H1 (cell line): Measurements from ENCODE around the gene MASTL. TPM values are rescaled to one million over a fixed set of nuclear protein-coding genes. Genes with fewer than 3 reads are reported as not detected.

Experiments
- CTCF ChIA-PET: fragments of 300-600 bp; sonication (Branson Sonifier 250); formaldehyde crosslinking; loops from one replicate; lab custom pipeline; 2021; ENCODE audit not compliant: partially characterized antibody; lab: Charles Lee
- POLR2A ChIA-PET: fragments of 300-600 bp; sonication (Branson Sonifier 250); formaldehyde crosslinking; loops from one replicate; lab custom pipeline; 2021; ENCODE audit warnings: inconsistent platforms; ENCODE audit not compliant: partially characterized antibody; lab: Charles Lee
- DNase-seq, 2 experiments: peaks; one replicate each; pipeline versions ENCODE4 v3.0.0 to v3.0.0-alpha.2; 2010 to 2022; ENCODE audit warnings: low spot score in 2 of 2, low read depth in 1 of 2, mixed read lengths in 1 of 2
- FAIRE-seq: peaks from 2 replicates; lab custom pipeline; 2011; peaks lifted over from hg19 to GRCh38; lab: Jason Lieb, UNC
- H2AFZ ChIP-seq: 2 replicates; pipeline ENCODE4 v1.8.1; 2012; ENCODE audit warnings: low read length, inconsistent platforms
- H2AK5ac ChIP-seq: 2 replicates; pipeline ENCODE4 v1.6.1; 2013; ENCODE audit warnings: low read depth, low read length
- H2BK120ac ChIP-seq: replicated peaks from 2 replicates; pipeline ENCODE3; 2013; ENCODE audit warnings: low read depth, low read length, inconsistent platforms
- H2BK12ac ChIP-seq: 2 replicates; pipeline ENCODE4 v1.6.1; 2013; ENCODE audit warnings: low read depth, low read length
- H2BK15ac ChIP-seq: 2 replicates; pipeline ENCODE4 v1.6.1; 2013; ENCODE audit warnings: low read length
- H2BK20ac ChIP-seq: 2 replicates; pipeline ENCODE4 v1.6.1; 2013; ENCODE audit warnings: low read length
- H2BK5ac ChIP-seq: 2 replicates; pipeline ENCODE4 v1.6.1; 2013; ENCODE audit warnings: low read depth, low read length
- H3K14ac ChIP-seq: 2 replicates; pipeline ENCODE4 v1.6.1; 2013; ENCODE audit warnings: inconsistent platforms; ENCODE audit not compliant: insufficient read length
- H3K18ac ChIP-seq: 2 replicates; pipeline ENCODE4 v1.6.1; 2013; ENCODE audit warnings: low read length; ENCODE audit errors: extremely low read depth
- H3K23ac ChIP-seq: 2 replicates; pipeline ENCODE4 v1.6.1; 2013; ENCODE audit warnings: inconsistent platforms; ENCODE audit not compliant: insufficient read length
- H3K23me2 ChIP-seq: 2 replicates; pipeline ENCODE4 v1.6.1; 2013; ENCODE audit warnings: low read depth, low read length
- H3K27ac ChIP-seq: 2 replicates; pipeline ENCODE4 v1.6.1; 2011; ENCODE audit warnings: low read depth, low read length, inconsistent platforms
- H3K27me3 ChIP-seq, 4 experiments: replicated peaks in 1 of 4; 1 replicate in 1 of 4; 2 replicates in 3 of 4; pipeline versions ENCODE4 v1.6.1 to v1.8.1; 2011 to 2013; ENCODE audit warnings: low read length in 3 of 4, mild to moderate bottlenecking in 3 of 4, inconsistent platforms in 2 of 4, mixed read lengths in 2 of 4, moderate library complexity in 1 of 4; ENCODE audit not compliant: control insufficient read depth in 3 of 4, insufficient read depth in 3 of 4; ENCODE audit errors: extremely low read depth in 1 of 4
- H3K36me3 ChIP-seq, 4 experiments: 2 replicates each; pipeline versions ENCODE4 v1.6.1 to v1.8.1; 2011 to 2013; ENCODE audit warnings: mild to moderate bottlenecking in 4 of 4, low read length in 3 of 4, moderate library complexity in 2 of 4, control low read depth in 1 of 4, inconsistent platforms in 1 of 4; ENCODE audit not compliant: insufficient read depth in 4 of 4, control insufficient read depth in 2 of 4
- H3K4ac ChIP-seq: replicated peaks from 2 replicates; pipeline ENCODE3; 2013; ENCODE audit warnings: low read length, low read depth, mixed read lengths, inconsistent platforms; ENCODE audit not compliant: insufficient read length
- H3K4me1 ChIP-seq, 4 experiments: replicated peaks in 1 of 4; 1 replicate in 1 of 4; 2 replicates in 3 of 4; pipeline versions ENCODE4 v1.6.1 to v1.8.1; 2011 to 2013; ENCODE audit warnings: low read length in 3 of 4, inconsistent platforms in 2 of 4, mixed read lengths in 1 of 4; ENCODE audit not compliant: insufficient read depth in 4 of 4, control insufficient read depth in 3 of 4
- H3K4me2 ChIP-seq, 2 experiments: 2 replicates each; pipeline versions ENCODE4 v1.6.1 to v1.8.1; 2011 to 2013; ENCODE audit warnings: low read depth in 2 of 2, low read length in 2 of 2, control low read depth in 1 of 2, inconsistent platforms in 1 of 2, mild to moderate bottlenecking in 1 of 2; ENCODE audit not compliant: insufficient read depth in 1 of 2
- H3K4me3 ChIP-seq, 4 experiments: fragments of 200-600, 300-600 bp in 1 of 4; sonication (generic), shearing (Covaris generic), sonication (Bioruptor Twin) in 1 of 4; 2 replicates each; pipeline versions ENCODE4 v1.5.1 to v1.8.1; 2011 to 2016; ENCODE audit warnings: low read length in 4 of 4, low read depth in 3 of 4, control low read depth in 2 of 4, inconsistent platforms in 2 of 4, mild to moderate bottlenecking in 2 of 4, mixed read lengths in 1 of 4, moderate library complexity in 1 of 4; ENCODE audit not compliant: insufficient read depth in 2 of 4; ENCODE audit errors: extremely low read depth in 1 of 4
- H3K56ac ChIP-seq: replicated peaks from 2 replicates; pipeline ENCODE3; 2013; ENCODE audit warnings: low read depth, mild to moderate bottlenecking, mixed read lengths, low read length, inconsistent platforms; ENCODE audit not compliant: insufficient read length
- H3K79me1 ChIP-seq: 2 replicates; pipeline ENCODE4 v1.6.1; 2013; ENCODE audit warnings: low read depth, low read length, control low read depth
- H3K79me2 ChIP-seq, 2 experiments: 2 replicates each; pipeline versions ENCODE4 v1.6.1 to v1.8.1; 2012 to 2013; ENCODE audit warnings: low read length in 2 of 2, mild to moderate bottlenecking in 2 of 2, inconsistent platforms in 1 of 2; ENCODE audit not compliant: insufficient read depth in 2 of 2, control insufficient read depth in 1 of 2
- H3K9ac ChIP-seq, 4 experiments: replicated peaks in 1 of 4; 1 replicate in 1 of 4; 2 replicates in 3 of 4; pipeline versions ENCODE4 v1.6.1 to v1.8.1; 2011 to 2013; ENCODE audit warnings: low read depth in 3 of 4, low read length in 3 of 4, control low read depth in 2 of 4, mild to moderate bottlenecking in 2 of 4, moderate library complexity in 2 of 4, inconsistent platforms in 1 of 4; ENCODE audit errors: extremely low read depth in 1 of 4
- H3K9me3 ChIP-seq, 2 experiments: 2 replicates each; pipeline versions ENCODE4 v1.6.1 to v1.8.1; 2012 to 2013; ENCODE audit warnings: mild to moderate bottlenecking in 2 of 2, moderate library complexity in 2 of 2, control low read depth in 1 of 2, inconsistent platforms in 1 of 2, low read depth in 1 of 2, low read length in 1 of 2, mixed read lengths in 1 of 2; ENCODE audit not compliant: insufficient read depth in 2 of 2
- H4K20me1 ChIP-seq, 2 experiments: replicated peaks in 1 of 2; 2 replicates each; pipeline versions ENCODE3 to v1.8.1; 2011 to 2013; ENCODE audit warnings: inconsistent platforms in 2 of 2, low read length in 2 of 2, mild to moderate bottlenecking in 1 of 2; ENCODE audit not compliant: insufficient read depth in 2 of 2, control insufficient read depth in 1 of 2
- H4K5ac ChIP-seq: 2 replicates; pipeline ENCODE4 v1.6.1; 2013; ENCODE audit warnings: low read length, low read depth, mixed read lengths, inconsistent platforms; ENCODE audit not compliant: insufficient read length
- H4K8ac ChIP-seq: 2 replicates; pipeline ENCODE4 v1.8.0; 2013; ENCODE audit warnings: mild to moderate bottlenecking, moderate library complexity, low read length, inconsistent platforms; ENCODE audit not compliant: insufficient read depth; ENCODE audit errors: extremely low read depth
- H4K91ac ChIP-seq: replicated peaks from 2 replicates; pipeline ENCODE3; 2013; ENCODE audit warnings: low read length, mixed read lengths, inconsistent platforms; ENCODE audit not compliant: insufficient read length
- CBX5 ChIP-seq: fragments of 300-800, 300-1000 bp; sonication (generic); IDR thresholded peaks from 2 replicates; pipeline ENCODE4 v1.7.1; 2016; ENCODE audit warnings: antibody characterized with exemption, low read length, low read depth
- CEBPB ChIP-seq: IDR thresholded peaks from 2 replicates; pipeline ENCODE4 v1.6.1; 2012; ENCODE audit warnings: low read depth, low read length
- EZH2 ChIP-seq: fragments of 200-600 bp; sonication (generic); IDR thresholded peaks from 2 replicates; pipeline ENCODE4 v1.7.1; 2012; ENCODE audit warnings: low read depth, mild to moderate bottlenecking, moderate library complexity, low read length, inconsistent platforms; ENCODE audit not compliant: severe bottlenecking
- JUND ChIP-seq: IDR thresholded peaks from 2 replicates; pipeline ENCODE4 v1.6.1; 2011; ENCODE audit warnings: mild to moderate bottlenecking, improper control_type of control experiment, low read length
- KDM1A ChIP-seq: fragments of 200-600, 300-600 bp; sonication (generic); IDR thresholded peaks from 2 replicates; pipeline ENCODE4 v1.7.1; 2016; ENCODE audit warnings: mild to moderate bottlenecking, low read length, borderline replicate concordance
- MAFK ChIP-seq: IDR thresholded peaks from 2 replicates; pipeline ENCODE4 v1.6.1; 2012; ENCODE audit warnings: low read depth, mild to moderate bottlenecking, improper control_type of control experiment, low read length
- PHF8 ChIP-seq: fragments of 200-600 bp; sonication (generic); conservative IDR thresholded peaks from 2 replicates; pipeline ENCODE4 v1.7.1; 2012; ENCODE audit warnings: low read depth, mild to moderate bottlenecking, inconsistent platforms, low read length, moderate library complexity
- POLR2AphosphoS5 ChIP-seq: IDR thresholded peaks from 2 replicates; pipeline ENCODE4 v1.6.1; 2011; ENCODE audit warnings: low read depth, low read length
- RAD21 ChIP-seq, 2 experiments: IDR thresholded peaks in 1 of 2; conservative IDR thresholded peaks in 1 of 2; 2 replicates each; pipeline ENCODE4 v1.6.1; 2011; ENCODE audit warnings: low read depth in 2 of 2, low read length in 2 of 2, improper control_type of control experiment in 1 of 2, inconsistent platforms in 1 of 2, mild to moderate bottlenecking in 1 of 2, moderate library complexity in 1 of 2
- SRF ChIP-seq: IDR thresholded peaks from 2 replicates; pipeline ENCODE4 v1.6.1; 2011; ENCODE audit warnings: mild to moderate bottlenecking, low read depth, low read length, moderate library complexity
- SUZ12 ChIP-seq: fragments of 200-600 bp; sonication (generic); IDR thresholded peaks from 2 replicates; pipeline ENCODE4 v1.6.1; 2012; ENCODE audit warnings: mild to moderate bottlenecking, inconsistent platforms, low read length, moderate library complexity, mixed read lengths
- USF2 ChIP-seq: IDR thresholded peaks from 2 replicates; pipeline ENCODE4 v1.6.1; 2011; ENCODE audit warnings: low read length, improper control_type of control experiment
- WGBS, 2 experiments: shearing (Covaris generic) in 1 of 2; methylation state at CpG; one replicate each; pipeline versions ENCODE4 v1.1.6 to v1.1.7; 2013 to 2015; ENCODE audit warnings: low lambda C conversion rate in 2 of 2, mixed read lengths in 2 of 2, inconsistent platforms in 1 of 2, low coverage in 1 of 2, missing lambda C conversion rate in 1 of 2; ENCODE audit not compliant: insufficient replicate concordance in 2 of 2, insufficient coverage in 1 of 2, insufficient read length in 1 of 2; ENCODE audit errors: extremely low coverage in 1 of 2, missing lambda C conversion rate in 1 of 2; 5-methylcytosine and 5-hydroxymethylcytosine counted together
- polyA plus RNA-seq, 7 experiments: library from polyadenylated mRNA; depleted of rRNA in 3 of 7; stranded (reverse) in 5 of 7; unstranded in 2 of 7; fragments of >200 nt in 5 of 7; fragments of 200-250 nt in 2 of 7; gene quantifications; 1 replicate in 5 of 7; 2 replicates in 1 of 7; 4 replicates in 1 of 7; pipeline versions ENCODE4 v1.2.1 to v1.2.3, GENCODE V29; 2011 to 2013; ENCODE audit warnings: missing spikeins in 2 of 7, mixed read lengths in 2 of 7
- total RNA-seq: library from RNA; stranded (reverse); fragmentation: NEBNext Ultra II Directional; extraction: Animal tissue kit (Norgen Biotek cat#: 25700); gene quantifications from 2 replicates; pipeline ENCODE4 v1.2.1, GENCODE V29; 2021

Gene MASTL
- total and polyA plus RNA-seq, 2 of the 8 experiments (the other 6 are each of a cell fraction or from before 2014, with no cell fraction given), result 14.9 to 42.5 TPM

- H3K27me3 ChIP-seq, result no peaks in the 10 kb centered on the region
- H3K14ac ChIP-seq, result no peak overlapping the region
- peak overlapping the region; percentile 78 to 91 for H3K4me2 ChIP-seq
- H3K36me3 ChIP-seq, result peaks cover 2 to 19% (median 5%) of the 10 kb centered on the region in 4 experiments
- peaks cover 4% of the 10 kb centered on the region for H3K23me2 ChIP-seq
- H3K4me3 ChIP-seq, result peak overlapping the region; percentile 95 to 100 (median 98)
- ChIA-PET POLR2A (interaction anchor here (0.7 to 4.9 kb wide), 7 partner anchors 11 to 110 kb away, joined by 3 to 48 read pairs (median 4); no protein-coding TSS in a partner anchor), CTCF (interaction anchor here (0.7 to 1.6 kb wide), 4 partner anchors 11 to 71 kb away, joined by 3 to 5 read pairs (median 4); no protein-coding TSS in a partner anchor)
- H2BK15ac ChIP-seq, result no peak overlapping the region
- no peak overlapping the region for H2BK120ac ChIP-seq
- H3K27ac ChIP-seq, result peak overlapping the region; percentile 92
- no peak for FAIRE-seq
- H2AK5ac ChIP-seq, result no peak overlapping the region
- H3K56ac ChIP-seq, result no peak overlapping the region
- no peaks in the 10 kb centered on the region for H3K9me3 ChIP-seq
- peaks cover 0 to 3% (median 0%) of the 10 kb centered on the region in 4 experiments; a peak in 4 of 7 replicates for H3K4me1 ChIP-seq
- DNase-seq, result no peak
- H4K20me1 ChIP-seq, result peaks cover 3 to 9% of the 10 kb centered on the region in 2 experiments
- H2BK5ac ChIP-seq, result no peak overlapping the region
- no peak overlapping the region for H3K23ac ChIP-seq
- H3K79me1 ChIP-seq, result peaks cover 4% of the 10 kb centered on the region
- H2AFZ ChIP-seq, result no peak overlapping the region
- H3K9ac ChIP-seq, result peak overlapping the region; percentile 91 to 99 (median 92)
- H2BK20ac ChIP-seq, result no peak overlapping the region
- no peak overlapping the region; the same call in 1 of the 2 replicates for H2BK12ac ChIP-seq
- H3K4ac ChIP-seq, result no peak overlapping the region
- 5% methylated on average over 6 of the region's 6 CpGs; no CpG with 5 or more reads in 1 of the 2 experiments for WGBS, 2 experiments
- no peak overlapping the region for H4K91ac ChIP-seq
- H3K79me2 ChIP-seq, result peaks cover 41 to 87% of the 10 kb centered on the region in 2 experiments
- H4K5ac ChIP-seq, result no peak overlapping the region
- no peak overlapping the region for H3K18ac ChIP-seq
- no peak overlapping the region for H4K8ac ChIP-seq
- TF ChIP-seq EZH2, result no peak
- no peak for TF ChIP-seq KDM1A
- TF ChIP-seq CBX5, result no peak
- no peak for TF ChIP-seq MAFK
- TF ChIP-seq CEBPB, result no peak
- no peak for TF ChIP-seq PHF8
- TF ChIP-seq JUND, result no peak
- no peak for TF ChIP-seq SUZ12
- no peak for TF ChIP-seq POLR2AphosphoS5
- no peak for TF ChIP-seq RAD21 (IDR thresholded peaks at IDR 0.05 in 1 of 2, conservative IDR thresholded peaks at IDR 0.05 in 1 of 2; ENCODE audit: low read depth in 2 of 2, low read length in 2 of 2)
- no peak for TF ChIP-seq SRF
- TF ChIP-seq USF2, result no peak
These were observed 1.8 kb upstream of the MASTL start for GRCh38 chr10:27153329-27153728.
